Endodermal cell (in vitro differentiated cells): ENCODE results near the gene RHEBL1. TPM values are rescaled to one million over a fixed set of nuclear protein-coding genes. Genes with fewer than 3 reads are reported as not detected.

Experiments
- DNase-seq: peaks from one replicate; pipeline ENCODE4 v3.0.0-alpha.2; 2017
- H3K27ac ChIP-seq: 2 replicates; pipeline ENCODE4 v1.5.1; 2013; ENCODE audit warnings: mild to moderate bottlenecking, low read depth, low read length, moderate library complexity
- H3K27me3 ChIP-seq: 2 replicates; pipeline ENCODE4 v1.6.1; 2013; ENCODE audit warnings: mild to moderate bottlenecking, low read length, moderate library complexity; ENCODE audit not compliant: insufficient read depth, control insufficient read depth, poor library complexity, severe bottlenecking
- H3K36me3 ChIP-seq: 2 replicates; pipeline ENCODE4 v1.7.0; 2013; ENCODE audit warnings: mild to moderate bottlenecking, low read length, moderate library complexity; ENCODE audit not compliant: control insufficient read depth, insufficient read depth
- H3K4me1 ChIP-seq: one replicate; pipeline ENCODE4 v1.7.0; 2013; ENCODE audit warnings: low read length; ENCODE audit not compliant: control insufficient read depth, insufficient read depth
- H3K4me3 ChIP-seq: 2 replicates; pipeline ENCODE4 v1.5.1; 2013; ENCODE audit warnings: mild to moderate bottlenecking, low read length, moderate library complexity
- H3K9ac ChIP-seq: 2 replicates; pipeline ENCODE4 v1.6.1; 2013; ENCODE audit warnings: mild to moderate bottlenecking, low read length, moderate library complexity; ENCODE audit not compliant: poor library complexity, severe bottlenecking; ENCODE audit errors: extremely low read depth
- H3K9me3 ChIP-seq: 2 replicates; pipeline ENCODE4 v1.6.1; 2013; ENCODE audit warnings: mild to moderate bottlenecking, low read length, moderate library complexity; ENCODE audit not compliant: control insufficient read depth
- H3K27ac Mint-ChIP-seq: 2 replicates; pipeline ENCODE4 v1.8.0; 2020; ENCODE audit warnings: mixed read lengths
- H3K27me3 Mint-ChIP-seq: 2 replicates; pipeline ENCODE4 v1.8.0; 2021; ENCODE audit warnings: mild to moderate bottlenecking, mixed read lengths; ENCODE audit not compliant: insufficient read depth
- H3K36me3 Mint-ChIP-seq: 2 replicates; pipeline ENCODE4 v1.8.0; 2020; ENCODE audit warnings: low read depth, mixed read lengths
- H3K4me1 Mint-ChIP-seq: 2 replicates; pipeline ENCODE4 v1.8.0; 2020; ENCODE audit warnings: mixed read lengths
- H3K4me3 Mint-ChIP-seq: 2 replicates; pipeline ENCODE4 v1.8.0; 2020; ENCODE audit warnings: mild to moderate bottlenecking, moderate library complexity, mixed read lengths
- H3K9me3 Mint-ChIP-seq: 2 replicates; pipeline ENCODE4 v1.8.0; 2020; ENCODE audit warnings: mild to moderate bottlenecking, mixed read lengths
- WGBS, 2 experiments: methylation state at CpG; one replicate each; pipeline versions ENCODE4 v1.1.5 to v1.1.7; 2013; ENCODE audit warnings: missing lambda C conversion rate in 2 of 2, mixed read lengths in 1 of 2; ENCODE audit not compliant: insufficient coverage in 1 of 2, insufficient read length in 1 of 2; 5-methylcytosine and 5-hydroxymethylcytosine counted together
- total RNA-seq, 2 donors: library from RNA; stranded (reverse); fragmentation: NEBNext Ultra II Directional in 1 of 2; extraction: Animal tissue kit (Norgen Biotek cat#: 25700) in 1 of 2; gene quantifications; 2 replicates in 1 of 2; 3 replicates in 1 of 2; pipeline ENCODE4 v1.2.1, GENCODE V29; 2021
- TF ChIP-seq, protein P1 (sequence below): fragments of 200-600 bp; sonication (generic); conservative IDR thresholded peaks from 2 replicates; pipeline ENCODE4 v1.5.0; 2021; ENCODE audit warnings: antibody characterized with exemption, mild to moderate bottlenecking

The RHEBL1 gene
- total RNA-seq, 2 donors from 2014 or later, result 2.5 to 3.2 TPM

DNA sequence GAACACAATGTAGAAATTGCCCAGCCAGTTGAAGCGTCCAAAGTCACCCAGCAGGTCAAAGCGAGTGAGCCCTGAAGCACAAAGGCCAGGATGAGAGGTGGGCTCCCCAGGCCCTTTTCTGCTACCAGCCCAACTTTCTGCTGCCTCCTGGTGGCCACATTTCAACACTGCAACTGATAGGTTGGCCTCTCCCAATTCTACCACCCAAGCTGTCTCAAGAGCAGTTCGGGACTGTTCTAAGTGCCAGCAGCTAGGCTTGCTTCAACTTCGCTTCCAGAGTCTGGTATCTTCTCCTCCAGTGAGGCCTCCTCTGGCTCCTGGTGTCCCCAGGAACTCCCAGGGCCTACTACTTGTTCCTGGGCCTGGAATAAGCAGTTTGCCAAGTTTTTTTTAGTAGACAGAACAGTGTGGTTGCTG, 28.3 kb upstream of the RHEBL1 start:
- Mint-ChIP-seq H3K36me3 (peaks cover 63% of the 10 kb centered on the region), H3K4me3 (no peak overlapping the region), H3K4me1 (peaks cover 4% of the 10 kb centered on the region), H3K27me3 (peaks cover 28% of the 10 kb centered on the region), H3K27ac (no peak overlapping the region), H3K9me3 (no peaks in the 10 kb centered on the region)
- peak; percentile 97 for DNase-seq
- H3K27me3 ChIP-seq, result peaks cover 27% of the 10 kb centered on the region
- H3K4me1 ChIP-seq, result peaks cover 3% of the 10 kb centered on the region
- 68 to 76% methylated on average over 2 to 4 of the region's 4 CpGs for WGBS, 2 experiments
- H3K36me3 ChIP-seq, result peaks cover 63% of the 10 kb centered on the region
- no peak overlapping the region for H3K4me3 ChIP-seq
- no peaks in the 10 kb centered on the region for H3K9me3 ChIP-seq
- no peak overlapping the region for H3K9ac ChIP-seq
- H3K27ac ChIP-seq, result no peak overlapping the region
- TF ChIP-seq, protein P1, sequence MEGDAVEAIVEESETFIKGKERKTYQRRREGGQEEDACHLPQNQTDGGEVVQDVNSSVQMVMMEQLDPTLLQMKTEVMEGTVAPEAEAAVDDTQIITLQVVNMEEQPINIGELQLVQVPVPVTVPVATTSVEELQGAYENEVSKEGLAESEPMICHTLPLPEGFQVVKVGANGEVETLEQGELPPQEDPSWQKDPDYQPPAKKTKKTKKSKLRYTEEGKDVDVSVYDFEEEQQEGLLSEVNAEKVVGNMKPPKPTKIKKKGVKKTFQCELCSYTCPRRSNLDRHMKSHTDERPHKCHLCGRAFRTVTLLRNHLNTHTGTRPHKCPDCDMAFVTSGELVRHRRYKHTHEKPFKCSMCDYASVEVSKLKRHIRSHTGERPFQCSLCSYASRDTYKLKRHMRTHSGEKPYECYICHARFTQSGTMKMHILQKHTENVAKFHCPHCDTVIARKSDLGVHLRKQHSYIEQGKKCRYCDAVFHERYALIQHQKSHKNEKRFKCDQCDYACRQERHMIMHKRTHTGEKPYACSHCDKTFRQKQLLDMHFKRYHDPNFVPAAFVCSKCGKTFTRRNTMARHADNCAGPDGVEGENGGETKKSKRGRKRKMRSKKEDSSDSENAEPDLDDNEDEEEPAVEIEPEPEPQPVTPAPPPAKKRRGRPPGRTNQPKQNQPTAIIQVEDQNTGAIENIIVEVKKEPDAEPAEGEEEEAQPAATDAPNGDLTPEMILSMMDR, result peak; percentile 90

- peaks cover 61% of the 10 kb centered on the region for H3K36me3 Mint-ChIP-seq
Observed at GRCh38 chr12:49097381-49097780, 27.6 kb upstream of the RHEBL1 start.

DNA sequence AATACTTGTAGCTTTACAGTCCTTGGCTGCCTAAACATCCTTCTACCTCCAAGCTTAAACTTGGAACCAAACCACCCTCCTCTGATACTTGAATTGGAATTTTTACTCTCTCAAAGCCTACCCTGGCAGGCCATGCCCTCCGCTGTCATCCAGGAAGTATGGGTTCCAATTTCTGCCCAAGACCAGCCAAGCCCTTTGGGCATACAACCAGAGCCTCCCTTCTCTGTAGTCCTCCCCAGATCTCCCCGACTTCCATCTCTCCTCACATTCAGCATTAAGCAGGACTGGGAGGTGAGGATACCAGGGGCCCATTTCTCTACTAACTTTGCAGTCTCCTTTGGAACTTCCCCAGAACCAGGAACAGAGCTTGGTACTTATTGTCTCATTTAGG, 25.2 kb upstream of the RHEBL1 start:
- TF ChIP-seq, protein P1, result no peak

More at GRCh38 chr12:49097381-49097780, 27.6 kb upstream of the RHEBL1 start:
- Histone ChIP-seq H3K4me1 (peaks cover 5% of the 10 kb centered on the region), H3K4me3 (no peak overlapping the region), H3K27ac (no peak overlapping the region), H3K9me3 (no peaks in the 10 kb centered on the region), H3K27me3 (peaks cover 34% of the 10 kb centered on the region), H3K9ac (no peak overlapping the region), H3K36me3 (peaks cover 56% of the 10 kb centered on the region)
- H3K4me1 Mint-ChIP-seq, result peaks cover 4% of the 10 kb centered on the region
- peaks cover 35% of the 10 kb centered on the region for H3K27me3 Mint-ChIP-seq
- DNase-seq, result no peak
- H3K4me3 Mint-ChIP-seq, result no peak overlapping the region
- TF ChIP-seq, protein P1, result no peak
- no peak overlapping the region for H3K27ac Mint-ChIP-seq
- 93 to 100% methylated on average over 2 to 3 of the region's 3 CpGs for WGBS, 2 experiments
- H3K9me3 Mint-ChIP-seq, result no peaks in the 10 kb centered on the region

More for the DNA sequence above, 25.2 kb upstream of the RHEBL1 start:
- 88% methylated on average over 2 of the region's 2 CpGs; no CpG with 5 or more reads in 1 of the 2 experiments for WGBS, 2 experiments
- no peak overlapping the region for H3K27ac Mint-ChIP-seq
- Histone ChIP-seq H3K4me3 (no peak overlapping the region), H3K27ac (no peak overlapping the region), H3K9ac (no peak overlapping the region), H3K9me3 (no peaks in the 10 kb centered on the region), H3K4me1 (peaks cover 6% of the 10 kb centered on the region), H3K27me3 (peaks cover 58% of the 10 kb centered on the region), H3K36me3 (peaks cover 33% of the 10 kb centered on the region)
- H3K4me3 Mint-ChIP-seq, result no peak overlapping the region
- H3K4me1 Mint-ChIP-seq, result peaks cover 7% of the 10 kb centered on the region
- peaks cover 59% of the 10 kb centered on the region for H3K27me3 Mint-ChIP-seq
- H3K9me3 Mint-ChIP-seq, result no peaks in the 10 kb centered on the region
- DNase-seq, result no peak
- peaks cover 40% of the 10 kb centered on the region for H3K36me3 Mint-ChIP-seq
